Coronary artery (tissue), 2 donors: Measurements from ENCODE around the gene SPIRE1.
A peak's percentile ranks its signal among the peaks of the same experiment; 100 is the strongest.

Experiments
- DNase-seq: peaks from one replicate; pipeline ENCODE4 v3.0.0-alpha.2; 2017; ENCODE audit warnings: low spot score
- H3K27ac ChIP-seq, 2 donors: fragments of 200-600 bp; sonication (generic); one replicate each; pipeline ENCODE4 v1.5.1; 2016 to 2019
- H3K4me3 ChIP-seq: fragments of 200-600 bp; sonication (generic); 2 replicates; pipeline ENCODE4 v1.5.1; 2016; ENCODE audit warnings: mild to moderate bottlenecking, moderate library complexity
- CTCF ChIP-seq: fragments of 200-600 bp; sonication (generic); IDR thresholded peaks from one replicate; pipeline ENCODE4 v1.5.1; 2019; ENCODE audit warnings: antibody characterized with exemption

The SPIRE1 gene

DNA sequence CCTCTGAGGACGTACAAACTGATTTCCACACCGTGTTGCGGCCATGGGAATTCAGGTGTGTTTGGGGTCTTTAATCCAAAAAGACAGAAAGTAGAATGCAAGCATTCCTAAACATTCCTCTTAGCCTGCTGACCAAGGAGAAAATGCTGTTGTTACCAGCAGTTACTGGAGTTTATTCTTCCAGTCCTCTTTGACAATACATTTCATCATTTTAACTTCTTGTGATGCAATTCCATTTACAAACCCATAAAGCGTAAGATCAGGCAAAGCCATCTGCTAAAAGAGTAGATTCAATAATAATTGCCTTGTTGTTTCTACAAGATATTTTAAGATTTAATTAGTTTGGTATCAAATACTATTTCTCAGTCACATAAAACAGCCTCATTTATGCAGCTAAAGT lies 32.7 kb downstream of the SPIRE1 start:
- no peak for DNase-seq
- Histone ChIP-seq H3K4me3 (no peak overlapping the region), H3K27ac (no peak overlapping the region)
- no peak for TF ChIP-seq CTCF

GRCh38 chr18:12621742-12622306 lies 36.1 kb downstream of the SPIRE1 start:
- Histone ChIP-seq H3K4me3 (no peak overlapping the region), H3K27ac (no peak overlapping the region)
- DNase-seq: no peak
- TF ChIP-seq CTCF: no peak

GRCh38 chr18:12615748-12616147 lies 42.2 kb downstream of the SPIRE1 start:
- Histone ChIP-seq H3K27ac (no peak overlapping the region), H3K4me3 (no peak overlapping the region)
- DNase-seq: no peak
- no peak for TF ChIP-seq CTCF

- no peak for DNase-seq
- H3K27ac ChIP-seq: no peak overlapping the region
- H3K4me3 ChIP-seq: no peak overlapping the region
- TF ChIP-seq CTCF: no peak
Measured at GRCh38 chr18:12608301-12608700, 49.6 kb downstream of the SPIRE1 start.

DNA sequence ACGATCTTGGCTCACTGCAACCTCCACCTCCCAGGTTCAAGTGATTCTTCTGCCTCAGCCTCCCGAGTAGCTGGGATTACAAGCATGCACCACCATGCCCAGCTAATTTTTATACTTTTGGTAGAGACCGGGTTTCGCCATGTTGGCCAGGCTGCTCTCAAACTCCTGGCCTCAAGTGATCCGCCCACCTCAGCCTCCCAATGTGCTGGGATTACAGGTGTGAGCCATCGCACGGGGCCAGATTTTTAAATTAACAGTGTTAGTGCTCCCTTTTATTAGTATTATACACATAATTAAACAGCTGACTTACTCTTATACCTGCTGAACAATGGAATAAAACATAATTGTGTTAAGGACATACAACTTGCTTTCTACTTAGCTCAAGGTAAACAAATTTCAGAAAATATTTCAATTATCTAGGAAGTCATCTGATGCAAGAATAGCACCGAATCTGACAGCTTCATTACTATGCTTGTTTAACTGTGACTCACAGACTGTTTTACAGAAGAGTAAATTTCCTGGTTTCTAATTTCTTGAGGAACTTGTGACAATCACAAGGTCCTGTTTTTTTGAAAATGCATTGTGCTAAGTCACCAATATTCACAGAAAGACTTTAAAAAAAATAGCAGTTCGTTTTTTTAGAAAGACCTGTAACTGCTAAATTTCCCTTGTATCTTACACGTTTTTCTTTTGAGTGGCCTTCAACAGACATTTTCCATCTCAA lies 51.2 kb downstream of the SPIRE1 start:
- DNase-seq: no peak
- Histone ChIP-seq H3K27ac (peak overlapping the region; percentile 9 to 61), H3K4me3 (no peak overlapping the region)
- TF ChIP-seq CTCF: no peak

DNA sequence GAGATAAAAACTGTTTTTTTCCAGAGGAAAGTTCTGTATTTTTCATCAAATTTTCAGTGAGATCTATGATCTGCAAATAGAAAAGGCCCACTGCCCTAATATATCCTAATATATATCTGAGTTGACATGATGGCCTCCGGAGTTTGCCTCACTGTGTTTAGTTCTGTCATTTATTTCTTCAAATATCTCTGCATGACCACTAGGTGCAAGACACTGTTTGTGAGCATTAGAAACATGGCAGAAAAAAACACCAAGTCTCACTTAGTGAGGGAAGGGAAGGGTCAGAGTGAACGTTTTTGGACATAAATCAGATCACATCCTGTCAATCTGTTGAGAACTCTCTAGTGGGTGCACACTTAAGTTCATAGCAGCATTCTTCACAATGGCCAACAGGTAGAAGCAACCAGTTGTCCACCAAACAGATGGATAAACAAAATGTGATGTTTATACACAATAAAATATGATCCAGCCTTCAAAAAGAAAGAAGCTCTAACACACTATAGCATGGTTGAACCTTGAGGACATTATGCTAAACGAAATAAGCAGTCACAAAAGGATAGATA lies 53.4 kb downstream of the SPIRE1 start:
- no peak overlapping the region for H3K27ac ChIP-seq
- no peak for TF ChIP-seq CTCF

GRCh38 chr18:12599966-12600365 lies 57.9 kb downstream of the SPIRE1 start:
- no peak overlapping the region for H3K4me3 ChIP-seq
- TF ChIP-seq CTCF: no peak
- DNase-seq: no peak
- H3K27ac ChIP-seq: no peak overlapping the region

More for the DNA sequence above, 53.4 kb downstream of the SPIRE1 start:
- H3K4me3 ChIP-seq: no peak overlapping the region
- DNase-seq: no peak
